Gastrocnemius medialis (tissue), 4 donors: ENCODE results near the gene CPVL. TPM values are rescaled to one million over a fixed set of nuclear protein-coding genes. Genes with fewer than 3 reads are reported as not detected.

Experiments used
- ATAC-seq, 2 donors: fragments of 150-250 bp; one replicate each; pipeline ENCODE4 v1.9.1; 2016
- DNase-seq, 2 donors: peaks; one replicate each; pipeline ENCODE4 v3.0.0-alpha.2; 2019
- H3K27ac ChIP-seq, 4 donors: fragments of 200-600 bp; sonication (generic); 1 replicate in 1 of 4; 2 replicates in 3 of 4; pipeline ENCODE4 v1.5.1; 2016 to 2018; ENCODE audit warnings: mild to moderate bottlenecking in 2 of 4, moderate library complexity in 1 of 4
- H3K27me3 ChIP-seq, 3 donors: fragments of 200-600 bp; sonication (generic) in 2 of 3; 1 replicate in 1 of 3; 2 replicates in 2 of 3; pipeline versions ENCODE4 v1.5.1 to v1.6.0; 2016 to 2019; ENCODE audit warnings: mild to moderate bottlenecking in 1 of 3, moderate library complexity in 1 of 3
- H3K36me3 ChIP-seq, 2 donors: fragments of 200-600 bp; sonication (generic) in 1 of 2; one replicate each; pipeline ENCODE4 v1.5.1; 2017 to 2018
- H3K4me1 ChIP-seq, 2 donors: fragments of 200-600 bp; sonication (generic) in 1 of 2; one replicate each; pipeline ENCODE4 v1.5.1; 2016 to 2017; ENCODE audit warnings: mild to moderate bottlenecking in 2 of 2
- H3K4me3 ChIP-seq, 4 donors: fragments of 200-600 bp; sonication (generic) in 3 of 4; 1 replicate in 1 of 4; 2 replicates in 3 of 4; pipeline ENCODE4 v1.5.1; 2016 to 2019; ENCODE audit warnings: mild to moderate bottlenecking in 2 of 4
- H3K9me3 ChIP-seq, 3 donors: fragments of 200-600 bp; sonication (generic) in 2 of 3; 1 replicate in 1 of 3; 2 replicates in 2 of 3; pipeline ENCODE4 v1.5.1; 2016 to 2019
- CTCF ChIP-seq, 5 experiments: fragments of 450-650 bp in 3 of 5; fragments of 200-600 bp in 2 of 5; sonication (generic) in 2 of 5; IDR thresholded peaks in 4 of 5; conservative IDR thresholded peaks in 1 of 5; 1 replicate in 4 of 5; 2 replicates in 1 of 5; pipeline ENCODE4 v1.5.1; 2016 to 2019; ENCODE audit warnings: antibody characterized with exemption in 5 of 5, mild to moderate bottlenecking in 3 of 5, moderate library complexity in 3 of 5
- POLR2A ChIP-seq, 2 donors: fragments of 450-650 bp; IDR thresholded peaks; one replicate each; pipeline ENCODE4 v1.6.1; 2017; ENCODE audit warnings: antibody characterized with exemption in 2 of 2, mild to moderate bottlenecking in 2 of 2, moderate library complexity in 2 of 2
- in situ Hi-C, 4 donors: fragments of 200-750 bp; cut with MboI; loops; one replicate each; pipeline versions ENCODE4 v1.15.0 to v1.8.0; 2017; ENCODE audit warnings: low sequenced_read_pairs in 4 of 4
- intact Hi-C: fragments of 100-400 bp; cut with DNase I; formaldehyde crosslinking; loops from one replicate; pipeline ENCODE4 v1.15.1; 2023; ENCODE audit warnings: low total_unique reads
- total RNA-seq, 4 donors: library from RNA; depleted of rRNA; stranded (reverse); fragments of >200 nt; gene quantifications; one replicate each; pipeline versions ENCODE4 v1.1.0 to v1.2.3, GENCODE V29; 2016

CPVL gene
- total RNA-seq, 4 donors from 2014 or later = 5.6 to 11.8 (median 6.2) TPM

DNA sequence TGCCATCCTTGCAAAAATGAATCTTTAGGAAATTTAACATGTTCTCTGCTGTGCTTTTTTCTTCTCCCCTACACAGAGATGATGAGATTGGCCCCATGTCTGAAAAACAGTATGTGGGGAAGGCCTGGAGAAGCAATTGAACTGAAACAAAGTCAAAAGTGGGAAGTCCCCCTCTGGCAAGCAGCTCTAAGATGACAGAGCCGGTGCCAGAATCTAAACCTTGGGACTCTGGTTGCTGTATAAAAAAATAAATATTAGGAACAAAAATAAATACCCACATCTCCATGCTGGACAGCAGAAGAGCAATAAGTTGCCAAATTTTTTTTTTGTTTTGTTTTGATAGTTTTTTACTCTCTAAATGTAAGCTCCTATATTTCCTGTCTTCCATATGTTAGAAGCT is 136.4 kb downstream of the CPVL start:
- Histone ChIP-seq H3K36me3 (no peaks in the 10 kb centered on the region), H3K27me3 (no peaks in the 10 kb centered on the region), H3K9me3 (no peaks in the 10 kb centered on the region), H3K4me1 (peaks cover 0 to 4% of the 10 kb centered on the region in 2 donors), H3K27ac (no peak overlapping the region), H3K4me3 (no peak overlapping the region)
- DNase-seq = no peak
- in situ Hi-C loops = no loop called here
- TF ChIP-seq POLR2A (IDR thresholded peaks at IDR 0.05) (no peak), CTCF (IDR thresholded peaks at IDR 0.05 in 4 of 5, conservative IDR thresholded peaks at IDR 0.05 in 1 of 5) (no peak)
- intact Hi-C loops = loop anchor here (10.0 kb wide), 2 partner anchors 55 to 395 kb away; partner anchors contain the start of gene TRIL
- no peak for ATAC-seq

DNA sequence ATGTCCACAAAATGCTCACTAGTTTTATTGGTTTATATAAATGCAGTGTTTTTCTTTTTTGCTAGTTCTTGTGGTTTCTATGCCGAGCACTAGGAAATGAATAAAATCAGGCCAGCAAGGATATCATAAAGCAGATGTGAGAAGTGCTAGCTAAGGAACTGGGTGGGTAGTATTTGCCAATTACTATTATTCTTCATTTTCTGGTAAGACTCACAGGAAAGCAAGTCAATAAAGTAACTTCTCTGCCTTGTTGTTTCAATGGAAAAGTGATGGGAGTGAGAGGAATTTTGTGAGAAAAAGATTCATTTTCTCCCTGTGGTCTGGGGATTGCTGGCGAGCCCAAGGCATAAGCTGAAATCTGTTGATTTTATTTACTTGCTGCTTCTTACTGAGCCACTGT is 137.7 kb downstream of the CPVL start:
- ATAC-seq = no peak
- H3K27ac ChIP-seq = no peak overlapping the region
- in situ Hi-C loops = no loop called here
- intact Hi-C loops = no loop called here
- H3K9me3 ChIP-seq = no peaks in the 10 kb centered on the region
- H3K4me1 ChIP-seq = peaks cover 0 to 4% of the 10 kb centered on the region in 2 donors
- no peak for DNase-seq
- H3K27me3 ChIP-seq = no peaks in the 10 kb centered on the region
- no peak overlapping the region for H3K4me3 ChIP-seq
- TF ChIP-seq POLR2A (IDR thresholded peaks at IDR 0.05) (no peak), CTCF (IDR thresholded peaks at IDR 0.05 in 4 of 5, conservative IDR thresholded peaks at IDR 0.05 in 1 of 5) (no peak)
- H3K36me3 ChIP-seq = no peaks in the 10 kb centered on the region

DNA sequence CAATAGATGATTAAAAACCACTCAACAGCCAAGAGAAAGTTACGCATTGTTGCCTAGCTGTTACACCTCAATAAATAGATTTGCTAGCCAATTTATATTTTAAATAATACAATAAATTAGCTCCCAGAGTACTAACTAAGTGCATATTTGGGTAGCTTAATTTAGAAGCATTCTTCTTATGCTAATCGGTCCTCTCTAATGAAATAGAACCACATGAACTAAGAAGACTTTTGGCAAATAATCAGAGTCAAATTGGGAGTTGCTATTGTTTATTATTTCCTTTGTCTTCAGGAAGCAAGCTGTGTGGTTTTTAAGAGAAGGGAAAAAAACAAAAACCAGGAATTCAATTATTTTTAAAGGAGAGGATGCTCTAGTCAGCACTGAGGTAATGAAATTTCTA is 139.2 kb downstream of the CPVL start:
- H3K36me3 ChIP-seq = no peaks in the 10 kb centered on the region
- H3K9me3 ChIP-seq = no peaks in the 10 kb centered on the region
- ATAC-seq = no peak
- no peak overlapping the region for H3K27ac ChIP-seq
- no peaks in the 10 kb centered on the region for H3K27me3 ChIP-seq
- intact Hi-C loops (no loop called here), in situ Hi-C loops (no loop called here)
- peaks cover 0 to under 1% of the 10 kb centered on the region in 2 donors for H3K4me1 ChIP-seq
- no peak overlapping the region for H3K4me3 ChIP-seq
- TF ChIP-seq POLR2A (IDR thresholded peaks at IDR 0.05) (no peak), CTCF (IDR thresholded peaks at IDR 0.05 in 4 of 5, conservative IDR thresholded peaks at IDR 0.05 in 1 of 5) (no peak)
- no peak for DNase-seq

DNA sequence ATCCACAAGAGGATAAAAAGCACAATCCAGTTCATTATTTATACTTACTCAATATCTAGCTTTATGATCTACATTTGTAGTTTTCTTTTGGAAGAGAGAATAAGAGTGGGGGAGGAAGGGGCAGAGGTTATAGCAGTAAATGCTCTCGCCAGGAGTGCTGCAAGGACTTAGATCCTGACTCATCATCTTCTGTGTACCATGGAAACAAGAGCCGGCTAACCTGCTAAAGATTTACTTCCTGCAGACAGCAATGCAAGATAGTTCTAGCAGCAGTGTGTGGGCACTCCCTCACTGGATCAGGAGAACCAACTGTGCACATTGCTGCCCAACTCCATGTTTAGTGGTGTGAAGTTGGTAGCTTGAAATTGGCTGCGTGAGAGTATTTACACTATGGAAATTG is 140.5 kb downstream of the CPVL start:
- Histone ChIP-seq H3K27ac (no peak overlapping the region), H3K4me1 (no peaks in the 10 kb centered on the region), H3K36me3 (no peaks in the 10 kb centered on the region), H3K27me3 (no peaks in the 10 kb centered on the region), H3K9me3 (no peaks in the 10 kb centered on the region), H3K4me3 (no peak overlapping the region)
- in situ Hi-C loops = no loop called here
- TF ChIP-seq CTCF (IDR thresholded peaks at IDR 0.05 in 4 of 5, conservative IDR thresholded peaks at IDR 0.05 in 1 of 5) = no peak
- TF ChIP-seq POLR2A (IDR thresholded peaks at IDR 0.05) = no peak
- ATAC-seq (no peak), DNase-seq (no peak)
- intact Hi-C loops = no loop called here

- ATAC-seq = no peak
- TF ChIP-seq POLR2A (IDR thresholded peaks at IDR 0.05) (no peak), CTCF (IDR thresholded peaks at IDR 0.05 in 4 of 5, conservative IDR thresholded peaks at IDR 0.05 in 1 of 5) (no peak)
- DNase-seq = no peak
- Histone ChIP-seq H3K4me3 (no peak overlapping the region), H3K27me3 (no peaks in the 10 kb centered on the region), H3K4me1 (no peaks in the 10 kb centered on the region), H3K27ac (no peak overlapping the region), H3K9me3 (no peaks in the 10 kb centered on the region), H3K36me3 (no peaks in the 10 kb centered on the region)
- intact Hi-C loops (no loop called here), in situ Hi-C loops (no loop called here)
Measured at GRCh38 chr7:29005406-29005805, 140.9 kb downstream of the CPVL start.
